ELF-1 (cell line): ENCODE results near the gene SUMF1.
"Not testable (repeated sequence)": the region's sequence is repeated elsewhere in the genome, so short reads cannot be mapped to it uniquely, and the experiment has no call there.

Experiments used
- DNase-seq: peaks from one replicate; pipeline ENCODE4 v3.0.0-alpha.2; 2016; ENCODE audit warnings: low read depth, low spot score

Gene SUMF1

GRCh38 chr3:4338751-4339150 is 128.3 kb downstream of the SUMF1 start:
- no peak for DNase-seq

GRCh38 chr3:4336850-4337546 is 130.1 kb downstream of the SUMF1 start:
- DNase-seq, result no peak

GRCh38 chr3:4335840-4336562 is 131.1 kb downstream of the SUMF1 start:
- no peak for DNase-seq

- DNase-seq, result no peak
Measured at GRCh38 chr3:4334548-4334947, 132.5 kb downstream of the SUMF1 start.

GRCh38 chr3:4332991-4333390 is 134.1 kb downstream of the SUMF1 start:
- DNase-seq, result no peak

GRCh38 chr3:4332574-4332973 is 134.5 kb downstream of the SUMF1 start:
- no peak for DNase-seq

- DNase-seq, result no peak
Measured at GRCh38 chr3:4332111-4332510, 135.0 kb downstream of the SUMF1 start.

- not testable (repeated sequence) for DNase-seq
Measured at GRCh38 chr3:4329806-4330205, 137.3 kb downstream of the SUMF1 start.

- no peak for DNase-seq
Measured at GRCh38 chr3:4326868-4327267, 140.2 kb downstream of the SUMF1 start.

GRCh38 chr3:4323246-4324027 is 143.6 kb downstream of the SUMF1 start:
- no peak for DNase-seq

GRCh38 chr3:4322635-4323034 is 144.4 kb downstream of the SUMF1 start:
- DNase-seq, result no peak

- DNase-seq, result no peak
Measured at GRCh38 chr3:4321732-4322131, 145.3 kb downstream of the SUMF1 start.

GRCh38 chr3:4320096-4320911 is 146.8 kb downstream of the SUMF1 start:
- no peak for DNase-seq

GRCh38 chr3:4314688-4315087 is 152.4 kb downstream of the SUMF1 start:
- DNase-seq, result no peak

GRCh38 chr3:4313606-4314293 is 153.3 kb downstream of the SUMF1 start:
- no peak for DNase-seq

GRCh38 chr3:4311496-4311895 is 155.6 kb downstream of the SUMF1 start:
- no peak for DNase-seq
